ENCODE measurements around the gene HOXA7.

Gene HOXA7

GRCh38 chr7:27106901-27107240 lies 49.6 kb downstream of the HOXA7 start:
- no peak for TF ChIP-seq CTCF (IDR thresholded peaks at IDR 0.05)

- TF ChIP-seq CTCF (IDR thresholded peaks at IDR 0.05), result no peak
These were observed 50.1 kb downstream of the HOXA7 start for GRCh38 chr7:27106181-27106900.

DNA sequence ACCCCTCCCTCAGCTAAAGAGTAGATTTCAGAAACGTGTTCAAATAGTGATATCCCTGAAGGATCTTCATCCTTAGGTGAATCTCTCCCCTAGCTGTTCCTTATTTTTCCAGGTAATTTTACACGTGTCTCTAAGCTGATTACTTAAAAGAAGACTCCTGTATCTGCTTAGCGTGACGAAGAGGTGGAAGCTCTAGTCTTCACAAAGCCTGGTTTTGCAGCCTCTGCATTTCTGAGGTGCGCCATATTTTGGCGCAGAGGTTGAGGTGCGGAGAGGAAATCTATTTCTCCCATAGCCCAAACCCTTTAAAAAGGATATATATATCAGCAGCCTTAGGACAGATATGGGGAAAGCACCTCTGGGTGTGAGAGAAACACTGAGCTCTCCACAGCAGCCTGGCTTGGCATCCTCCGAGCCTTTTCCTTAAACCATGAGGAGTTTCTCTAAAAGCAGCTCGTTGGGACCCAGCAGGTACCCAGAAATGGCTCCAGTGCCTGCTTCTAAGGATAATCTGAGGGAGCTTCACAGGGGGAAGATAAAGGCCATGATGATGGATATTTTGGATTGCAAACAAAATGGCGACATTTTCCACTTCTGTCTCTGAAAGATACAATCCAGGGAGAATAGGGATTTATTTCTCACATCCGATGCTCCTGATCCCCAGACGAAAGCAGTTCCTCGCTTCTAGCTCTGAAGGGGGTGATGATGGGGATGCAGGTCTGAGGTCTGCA lies 51.0 kb downstream of the HOXA7 start:
- TF ChIP-seq CTCF (IDR thresholded peaks at IDR 0.05), result no peak

GRCh38 chr7:27104341-27105058 lies 52.0 kb downstream of the HOXA7 start:
- TF ChIP-seq CTCF (IDR thresholded peaks at IDR 0.05), result no peak
